Right lobe of liver (tissue), 6 donors: ENCODE measurements around the gene GABRA6. TPM values are rescaled to one million over a fixed set of nuclear protein-coding genes. Genes with fewer than 3 reads are reported as not detected.

Experiments
- ATAC-seq, 4 donors: fragments of 200-7000 bp; cut with Tn5 transposase; one replicate each; pipeline ENCODE4 v1.9.1; 2020; ENCODE audit warnings: mild to moderate bottlenecking in 4 of 4, moderate library complexity in 4 of 4
- DNase-seq, 3 donors: peaks; one replicate each; pipeline ENCODE4 v3.0.0-alpha.2; 2020
- H3K27ac ChIP-seq, 3 donors: fragments of 200-600 bp; one replicate each; pipeline ENCODE4 v1.8.0; 2022
- H3K27me3 ChIP-seq, 2 donors: fragments of 200-600 bp; one replicate each; pipeline ENCODE4 v1.8.0; 2022
- H3K36me3 ChIP-seq, 4 donors: fragments of 200-600 bp; sonication (generic) in 1 of 4; one replicate each; pipeline versions ENCODE4 v1.5.1 to v1.8.0; 2017 to 2022; ENCODE audit warnings: control low read depth in 1 of 4
- H3K4me1 ChIP-seq, 4 donors: fragments of 200-600 bp; sonication (generic) in 1 of 4; one replicate each; pipeline versions ENCODE4 v1.5.1 to v1.8.0; 2017 to 2022; ENCODE audit warnings: control low read depth in 1 of 4
- H3K4me3 ChIP-seq, 3 donors: fragments of 200-600 bp; one replicate each; pipeline ENCODE4 v1.8.0; 2022
- H3K9me3 ChIP-seq, 4 donors: fragments of 200-600 bp; sonication (generic) in 1 of 4; one replicate each; pipeline versions ENCODE4 v1.5.1 to v1.8.0; 2017 to 2022; ENCODE audit warnings: control low read depth in 1 of 4
- POLR2A ChIP-seq: fragments of 450-650 bp; IDR thresholded peaks from one replicate; pipeline ENCODE4 v1.6.1; 2017; ENCODE audit warnings: antibody characterized with exemption, mild to moderate bottlenecking
- WGBS: methylation state at CpG from one replicate; pipeline ENCODE4 v1.1.6; 2018; ENCODE audit warnings: low coverage, low lambda C conversion rate; ENCODE audit not compliant: insufficient coverage; ENCODE audit errors: missing lambda C conversion rate; 5-methylcytosine and 5-hydroxymethylcytosine counted together
- intact Hi-C, 2 donors: fragments of 100-400 bp; cut with DNase I; formaldehyde crosslinking; loops; one replicate each; pipeline versions ENCODE4 v1.11.2 to v1.14.1; 2022
- total RNA-seq, 6 experiments: library from RNA; depleted of rRNA in 2 of 6; stranded (reverse); fragments of >200 nt in 2 of 6; fragmentation: NEBNext Ultra II Directional in 3 of 6; extraction: Animal tissue kit (Norgen Biotek cat#: 25700) in 3 of 6; gene quantifications; one replicate each; pipeline versions ENCODE4 v1.1.0 to v1.2.4, GENCODE V29; 2016 to 2023
- TF ChIP-seq, protein P1 (sequence below), 4 donors: fragments of 200-600 bp in 3 of 4; fragments of 450-650 bp in 1 of 4; IDR thresholded peaks; one replicate each; pipeline versions ENCODE4 v1.5.1 to v1.8.0; 2016 to 2022; ENCODE audit warnings: antibody characterized with exemption in 4 of 4, mild to moderate bottlenecking in 2 of 4
- donor health status: DM: no; HTN: yes; CAD: no.
- donor health status: DM: no; HTN: no; CAD: no.
- donor health status: DM: no; HTN: no; CAD: no.
- donor health status: DM: no; HTN: yes; CAD: no.
- donor health status: DM: no; HTN: yes; CAD: no.

The GABRA6 gene
- total RNA-seq, 6 experiments from 2014 or later, result not detected

DNA sequence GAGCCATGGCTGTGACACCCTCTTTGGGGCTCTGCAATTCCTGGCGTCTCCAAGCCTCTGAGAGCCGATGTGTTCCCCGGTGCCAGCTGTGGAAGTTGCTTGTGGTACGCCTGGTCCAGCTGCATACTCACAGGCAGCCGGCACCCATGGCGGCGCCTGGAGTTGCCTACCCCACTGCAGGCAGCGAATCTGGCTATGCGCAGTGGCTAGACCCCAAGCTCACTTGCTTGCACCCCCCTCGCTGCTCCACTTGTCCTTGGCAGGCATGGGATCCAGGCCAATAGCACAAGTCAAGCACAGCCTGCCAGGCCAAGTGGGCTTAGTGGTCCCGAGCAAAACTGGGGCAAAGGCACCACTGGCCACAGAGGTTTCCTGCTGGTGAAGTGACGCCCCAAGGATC lies 24.7 kb upstream of the GABRA6 start:
- no peaks in the 10 kb centered on the region for H3K27me3 ChIP-seq
- ATAC-seq (no peak), DNase-seq (peak in 2 of 3 donors; percentile 32 to 50)
- no peak overlapping the region for H3K27ac ChIP-seq
- no peaks in the 10 kb centered on the region for H3K36me3 ChIP-seq
- 49% methylated on average over 3 of the region's 12 CpGs for WGBS
- H3K4me3 ChIP-seq, result no peak overlapping the region
- no peaks in the 10 kb centered on the region for H3K4me1 ChIP-seq
- intact Hi-C loops, result no loop called here
- no peaks in the 10 kb centered on the region for H3K9me3 ChIP-seq
- TF ChIP-seq, protein P1, sequence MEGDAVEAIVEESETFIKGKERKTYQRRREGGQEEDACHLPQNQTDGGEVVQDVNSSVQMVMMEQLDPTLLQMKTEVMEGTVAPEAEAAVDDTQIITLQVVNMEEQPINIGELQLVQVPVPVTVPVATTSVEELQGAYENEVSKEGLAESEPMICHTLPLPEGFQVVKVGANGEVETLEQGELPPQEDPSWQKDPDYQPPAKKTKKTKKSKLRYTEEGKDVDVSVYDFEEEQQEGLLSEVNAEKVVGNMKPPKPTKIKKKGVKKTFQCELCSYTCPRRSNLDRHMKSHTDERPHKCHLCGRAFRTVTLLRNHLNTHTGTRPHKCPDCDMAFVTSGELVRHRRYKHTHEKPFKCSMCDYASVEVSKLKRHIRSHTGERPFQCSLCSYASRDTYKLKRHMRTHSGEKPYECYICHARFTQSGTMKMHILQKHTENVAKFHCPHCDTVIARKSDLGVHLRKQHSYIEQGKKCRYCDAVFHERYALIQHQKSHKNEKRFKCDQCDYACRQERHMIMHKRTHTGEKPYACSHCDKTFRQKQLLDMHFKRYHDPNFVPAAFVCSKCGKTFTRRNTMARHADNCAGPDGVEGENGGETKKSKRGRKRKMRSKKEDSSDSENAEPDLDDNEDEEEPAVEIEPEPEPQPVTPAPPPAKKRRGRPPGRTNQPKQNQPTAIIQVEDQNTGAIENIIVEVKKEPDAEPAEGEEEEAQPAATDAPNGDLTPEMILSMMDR (IDR thresholded peaks at IDR 0.05), result no peak
- TF ChIP-seq POLR2A, result no peak

DNA sequence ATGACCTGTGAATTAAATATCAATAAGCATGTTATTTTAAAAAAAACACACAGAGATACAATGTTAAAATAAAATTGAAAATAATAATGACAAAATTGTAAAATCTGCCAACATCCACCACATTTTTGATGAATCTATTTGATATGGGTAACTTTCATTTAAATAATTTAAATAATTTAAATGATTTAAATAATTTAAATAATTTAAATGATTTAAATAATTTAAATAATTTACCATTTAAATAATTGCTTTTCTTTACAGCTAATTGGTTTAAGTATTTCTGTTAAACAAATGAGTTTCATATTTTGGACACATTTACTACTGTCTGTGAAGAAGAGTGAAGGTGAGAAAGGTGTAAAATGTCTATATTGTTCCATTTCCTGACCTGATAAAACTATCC lies 22.1 kb upstream of the GABRA6 start:
- Histone ChIP-seq H3K9me3 (no peaks in the 10 kb centered on the region), H3K4me3 (no peak overlapping the region), H3K27ac (no peak overlapping the region), H3K4me1 (no peaks in the 10 kb centered on the region), H3K27me3 (no peaks in the 10 kb centered on the region), H3K36me3 (no peaks in the 10 kb centered on the region)
- TF ChIP-seq POLR2A, result no peak
- TF ChIP-seq, protein P1 (IDR thresholded peaks at IDR 0.05), result no peak
- intact Hi-C loops, result no loop called here
- ATAC-seq (no peak), DNase-seq (no peak)

DNA sequence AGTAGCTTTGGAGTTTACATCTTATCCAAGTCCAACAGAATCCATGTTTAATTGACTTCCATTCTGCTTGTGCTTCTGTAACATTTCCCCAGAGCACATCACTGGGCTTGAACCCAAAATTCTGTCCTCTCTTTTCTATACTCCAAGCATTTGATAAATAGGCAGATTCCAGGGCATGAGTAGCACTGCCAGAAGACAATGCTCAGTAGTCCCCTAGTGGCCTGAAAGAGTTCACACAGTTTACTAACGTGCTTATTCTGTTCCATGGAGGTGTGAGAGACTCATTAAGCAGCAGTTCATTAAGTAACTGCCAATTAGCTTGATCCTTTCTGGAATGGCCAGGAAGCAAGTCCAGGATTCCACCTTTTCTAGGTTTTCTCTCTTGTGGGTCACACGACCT lies 9.4 kb upstream of the GABRA6 start:
- no peak overlapping the region for H3K4me3 ChIP-seq
- intact Hi-C loops, result no loop called here
- TF ChIP-seq, protein P1 (IDR thresholded peaks at IDR 0.05), result peak in 2 of 4 donors; percentile 8 to 16
- no peak for TF ChIP-seq POLR2A
- H3K36me3 ChIP-seq, result no peaks in the 10 kb centered on the region
- H3K4me1 ChIP-seq, result no peaks in the 10 kb centered on the region
- no peaks in the 10 kb centered on the region for H3K9me3 ChIP-seq
- H3K27me3 ChIP-seq, result no peaks in the 10 kb centered on the region
- H3K27ac ChIP-seq, result no peak overlapping the region
- ATAC-seq (no peak), DNase-seq (no peak)
- 0% methylated on average over 2 of the region's 2 CpGs for WGBS

DNA sequence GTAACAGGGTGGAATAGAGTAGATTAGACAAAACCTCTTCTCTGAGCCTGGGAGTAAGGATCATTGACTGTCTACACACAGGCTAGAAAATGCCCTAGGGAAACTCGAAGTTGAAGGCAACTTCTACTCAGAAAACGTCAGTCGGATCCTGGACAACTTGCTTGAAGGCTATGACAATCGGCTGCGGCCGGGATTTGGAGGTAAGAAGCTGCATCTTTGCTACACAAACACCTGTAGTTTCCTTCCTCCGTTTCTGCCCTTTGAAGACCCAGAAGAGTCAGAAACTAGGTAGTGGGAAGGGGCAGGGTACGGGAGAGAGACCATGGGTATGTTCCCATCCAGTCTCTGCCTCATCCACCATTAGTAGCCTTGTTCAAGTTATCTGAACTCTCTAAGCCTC lies 628 bp downstream of the GABRA6 start:
- no peaks in the 10 kb centered on the region for H3K36me3 ChIP-seq
- TF ChIP-seq, protein P1 (IDR thresholded peaks at IDR 0.05), result no peak
- no peak for TF ChIP-seq POLR2A
- no peaks in the 10 kb centered on the region for H3K27me3 ChIP-seq
- H3K4me1 ChIP-seq, result no peaks in the 10 kb centered on the region
- 58% methylated on average over 8 of the region's 8 CpGs for WGBS
- no peaks in the 10 kb centered on the region for H3K9me3 ChIP-seq
- intact Hi-C loops, result no loop called here
- no peak for ATAC-seq
- DNase-seq, result no peak
- no peak overlapping the region for H3K4me3 ChIP-seq
- no peak overlapping the region for H3K27ac ChIP-seq

DNA sequence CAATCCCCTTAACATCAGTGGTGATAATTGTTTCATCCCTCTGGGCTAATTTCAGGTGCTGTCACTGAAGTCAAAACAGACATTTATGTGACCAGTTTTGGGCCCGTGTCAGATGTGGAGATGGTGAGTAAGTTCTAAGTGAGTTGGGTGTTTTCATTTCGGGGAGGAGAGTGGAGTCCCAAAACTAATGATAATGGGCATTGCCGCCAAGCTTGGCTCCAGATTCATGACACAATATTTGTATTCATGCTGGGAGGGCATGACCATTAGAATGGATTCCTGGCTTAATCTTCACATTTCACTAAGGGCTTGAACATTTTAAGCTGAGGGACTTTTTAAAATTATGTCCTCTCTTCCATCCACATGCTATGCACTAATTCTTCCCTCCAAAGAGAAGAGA lies 1.4 kb downstream of the GABRA6 start:
- WGBS, result 79% methylated on average over 2 of the region's 3 CpGs
- no peaks in the 10 kb centered on the region for H3K36me3 ChIP-seq
- H3K27me3 ChIP-seq, result no peaks in the 10 kb centered on the region
- no peak overlapping the region for H3K4me3 ChIP-seq
- H3K27ac ChIP-seq, result no peak overlapping the region
- intact Hi-C loops, result no loop called here
- TF ChIP-seq, protein P1 (IDR thresholded peaks at IDR 0.05), result no peak
- no peak for TF ChIP-seq POLR2A
- ATAC-seq (no peak), DNase-seq (no peak)
- H3K4me1 ChIP-seq, result no peaks in the 10 kb centered on the region
- H3K9me3 ChIP-seq, result no peaks in the 10 kb centered on the region
